COR-L47 (cell line): ENCODE measurements around the gene ANKS4B.
"Not testable (repeated sequence)": the region's sequence is repeated elsewhere in the genome, so short reads cannot be mapped to it uniquely, and the experiment has no call there.

Experiments
- DNase-seq: peaks from one replicate; lab custom pipeline; 2025; lab: John Stamatoyannopoulos, UW

ANKS4B gene

DNA sequence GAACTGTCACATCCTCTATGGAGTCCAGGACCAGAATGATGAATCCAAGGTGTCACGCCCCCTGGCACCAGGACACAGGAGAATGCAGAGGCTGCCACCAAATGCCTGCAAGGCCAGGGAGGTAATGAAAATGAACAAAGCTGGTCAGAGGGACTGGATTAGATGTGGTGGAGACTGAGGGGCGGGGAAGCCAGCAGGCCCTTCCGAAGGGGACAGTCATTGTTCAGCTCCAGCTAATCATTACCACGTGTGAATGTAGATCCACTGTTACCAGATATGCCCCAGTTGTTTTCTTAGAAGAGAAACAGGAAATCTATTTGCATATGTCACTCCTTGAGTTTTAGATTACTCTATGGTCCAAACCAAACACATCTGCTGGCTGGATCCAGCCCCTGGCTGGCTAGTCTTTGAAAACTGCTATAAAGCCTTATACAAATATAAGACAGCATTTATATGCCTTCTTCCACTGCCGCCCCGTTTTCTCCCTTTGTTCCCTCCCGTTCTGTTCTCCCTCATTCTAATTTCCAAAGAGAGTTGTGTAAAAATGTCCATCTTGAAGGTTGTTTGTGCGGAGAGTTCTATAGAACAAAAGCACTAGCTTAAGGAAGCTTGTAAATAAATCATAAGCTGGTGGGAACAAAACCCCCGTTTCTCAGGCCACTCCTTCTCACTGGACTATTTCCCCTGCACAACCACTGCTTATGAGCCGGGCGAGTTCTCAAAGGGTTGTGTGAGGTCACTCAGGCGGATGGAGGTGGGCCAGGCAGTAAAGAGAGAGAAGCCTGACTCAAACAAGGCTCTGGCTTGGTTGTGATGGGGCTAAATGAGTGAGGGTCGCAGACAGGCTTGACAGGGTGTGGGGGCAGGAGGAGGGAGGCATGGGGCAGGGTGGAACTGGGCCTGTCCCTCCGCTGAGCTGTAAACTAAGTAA is 30.4 kb downstream of the ANKS4B start:
- no peak for DNase-seq

- no peak for DNase-seq
Measured at GRCh38 chr16:21264571-21265036, 31.1 kb downstream of the ANKS4B start.

DNA sequence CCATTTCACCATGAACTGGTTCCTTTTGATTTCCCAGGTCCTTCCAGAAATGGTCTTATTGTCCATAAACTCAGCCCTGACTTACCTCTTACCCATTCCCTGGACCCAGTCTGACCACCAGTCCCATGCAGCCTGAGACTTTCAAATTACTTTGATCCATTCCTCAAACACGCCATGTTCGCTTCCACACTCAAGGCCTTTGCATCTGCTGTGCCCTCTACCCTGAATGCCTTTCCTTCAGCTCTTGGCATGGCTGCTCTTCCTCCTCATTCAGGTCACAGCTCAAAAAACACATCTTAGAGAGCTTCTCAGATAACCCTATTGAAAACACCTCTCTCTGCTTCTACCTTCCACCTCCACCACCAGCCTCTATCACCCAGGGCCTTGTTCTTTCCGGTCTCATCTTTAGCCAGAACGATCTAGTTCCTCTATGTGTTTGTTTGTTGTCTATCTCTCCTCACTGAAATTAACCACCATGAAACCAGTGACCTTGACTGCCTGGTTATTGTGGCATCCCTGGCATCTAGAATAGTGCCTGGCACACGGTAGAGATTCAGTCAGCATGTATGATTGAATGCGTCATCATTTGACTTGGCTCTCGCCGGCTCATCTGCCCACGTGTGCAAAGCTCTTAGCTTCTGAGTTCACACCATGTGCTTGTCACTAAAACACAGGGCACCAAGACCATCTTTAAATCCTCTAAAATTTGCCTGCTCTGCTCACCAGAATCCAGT is 31.8 kb downstream of the ANKS4B start:
- no peak for DNase-seq

DNA sequence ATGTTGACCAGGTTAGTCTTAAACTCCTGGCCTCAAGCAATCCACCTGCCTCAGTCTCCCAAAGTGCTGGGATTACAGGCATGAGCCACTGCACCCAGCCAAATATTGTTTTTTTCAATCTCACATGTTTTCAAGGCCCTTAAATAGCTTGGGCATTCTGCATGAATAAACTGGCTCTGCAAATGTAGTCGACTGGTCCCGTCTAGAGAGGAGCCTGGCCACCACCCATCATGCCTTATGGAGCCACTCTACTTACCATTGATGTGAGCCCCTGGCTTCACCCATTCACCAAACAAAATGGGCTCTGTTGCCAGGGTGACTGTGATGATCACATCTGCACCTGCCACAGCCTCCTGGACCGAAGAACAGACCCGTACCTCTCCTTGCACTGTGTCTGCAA is 33.8 kb downstream of the ANKS4B start:
- DNase-seq: no peak

DNA sequence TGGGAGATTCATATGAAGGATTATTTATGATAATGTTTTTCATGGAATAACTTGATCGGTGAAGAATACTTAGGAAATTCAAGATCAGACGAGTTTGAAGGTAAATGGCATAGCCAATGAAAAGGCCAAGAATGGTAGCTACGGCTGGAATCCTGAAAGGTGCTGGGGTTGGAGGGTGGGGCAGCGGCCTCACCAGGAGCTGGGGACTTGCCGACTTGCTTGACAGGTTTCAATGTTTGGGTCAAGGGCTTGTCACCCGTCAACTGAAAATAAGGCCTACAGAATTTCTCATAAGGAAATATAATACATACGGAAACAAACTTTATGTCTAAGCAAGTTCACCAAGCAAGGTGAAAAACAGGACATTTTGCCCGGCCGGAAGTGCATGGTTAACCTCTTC is 34.7 kb downstream of the ANKS4B start:
- no peak for DNase-seq

DNA sequence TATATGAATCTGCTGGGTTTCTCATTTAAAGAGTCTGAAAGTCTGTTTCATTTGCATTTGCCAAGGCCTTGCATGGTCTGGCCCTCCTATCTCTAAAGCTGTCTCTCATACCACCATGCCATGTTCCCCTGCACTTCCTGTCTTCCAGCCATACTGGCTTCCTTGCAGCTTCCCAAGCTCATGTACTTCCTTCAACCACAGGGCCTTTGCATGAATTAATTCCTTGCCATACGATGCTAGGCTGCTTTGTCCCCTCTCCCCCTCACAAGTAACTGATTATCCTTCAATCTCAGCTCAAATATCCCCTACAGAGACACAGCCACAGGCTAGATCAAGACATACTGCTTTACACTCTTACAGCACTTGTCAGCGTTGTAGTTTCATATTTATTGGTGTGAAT is 38.8 kb downstream of the ANKS4B start:
- DNase-seq: no peak

DNA sequence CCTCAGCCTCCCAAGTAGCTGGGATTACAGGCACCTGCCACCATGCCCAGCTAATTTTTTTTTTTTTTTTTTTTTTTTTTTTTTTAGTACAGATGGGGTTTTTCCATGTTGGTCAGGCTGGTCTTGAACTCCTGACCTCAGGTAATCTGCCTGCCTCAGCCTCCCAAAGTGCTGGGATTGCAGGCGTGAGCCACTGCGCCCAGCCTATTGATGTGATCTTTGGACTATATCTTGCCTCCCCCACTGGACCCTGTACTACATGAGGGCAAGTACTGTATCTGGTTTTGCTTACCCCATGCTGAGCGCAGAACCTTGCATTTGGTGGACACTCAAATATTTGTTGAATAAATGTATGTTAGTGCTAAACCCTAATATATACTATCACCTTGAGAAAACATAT is 39.3 kb downstream of the ANKS4B start:
- not testable (repeated sequence) for DNase-seq

DNA sequence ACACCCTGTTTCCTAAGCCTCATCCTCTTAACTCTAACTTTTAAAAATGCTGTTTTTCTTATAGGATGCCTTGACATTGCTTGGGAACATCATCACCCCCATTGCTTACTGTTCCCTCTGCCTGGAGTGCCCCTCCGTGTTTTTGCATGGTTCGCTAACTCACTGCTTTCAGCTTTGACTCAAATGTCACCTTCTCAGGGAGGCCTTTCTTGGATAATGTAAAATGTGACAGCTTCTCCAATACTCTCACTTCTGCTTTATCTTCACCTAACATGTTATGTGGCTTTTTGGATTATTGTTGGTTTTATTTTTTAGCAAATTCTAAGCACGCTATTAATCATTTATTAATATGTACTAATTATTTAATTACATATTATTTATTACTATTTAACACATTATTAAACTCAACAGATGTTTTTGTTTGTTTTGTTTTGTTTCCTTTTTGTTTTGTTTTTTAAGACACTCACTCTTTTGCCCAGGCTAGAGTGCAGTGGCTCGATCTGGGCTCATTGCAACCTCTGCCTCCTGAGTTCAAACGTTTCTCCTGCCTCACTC is 40.8 kb downstream of the ANKS4B start:
- no peak for DNase-seq

GRCh38 chr16:21275529-21275928 is 42.0 kb downstream of the ANKS4B start:
- DNase-seq: no peak

GRCh38 chr16:21276090-21276489 is 42.6 kb downstream of the ANKS4B start:
- DNase-seq: no peak

DNA sequence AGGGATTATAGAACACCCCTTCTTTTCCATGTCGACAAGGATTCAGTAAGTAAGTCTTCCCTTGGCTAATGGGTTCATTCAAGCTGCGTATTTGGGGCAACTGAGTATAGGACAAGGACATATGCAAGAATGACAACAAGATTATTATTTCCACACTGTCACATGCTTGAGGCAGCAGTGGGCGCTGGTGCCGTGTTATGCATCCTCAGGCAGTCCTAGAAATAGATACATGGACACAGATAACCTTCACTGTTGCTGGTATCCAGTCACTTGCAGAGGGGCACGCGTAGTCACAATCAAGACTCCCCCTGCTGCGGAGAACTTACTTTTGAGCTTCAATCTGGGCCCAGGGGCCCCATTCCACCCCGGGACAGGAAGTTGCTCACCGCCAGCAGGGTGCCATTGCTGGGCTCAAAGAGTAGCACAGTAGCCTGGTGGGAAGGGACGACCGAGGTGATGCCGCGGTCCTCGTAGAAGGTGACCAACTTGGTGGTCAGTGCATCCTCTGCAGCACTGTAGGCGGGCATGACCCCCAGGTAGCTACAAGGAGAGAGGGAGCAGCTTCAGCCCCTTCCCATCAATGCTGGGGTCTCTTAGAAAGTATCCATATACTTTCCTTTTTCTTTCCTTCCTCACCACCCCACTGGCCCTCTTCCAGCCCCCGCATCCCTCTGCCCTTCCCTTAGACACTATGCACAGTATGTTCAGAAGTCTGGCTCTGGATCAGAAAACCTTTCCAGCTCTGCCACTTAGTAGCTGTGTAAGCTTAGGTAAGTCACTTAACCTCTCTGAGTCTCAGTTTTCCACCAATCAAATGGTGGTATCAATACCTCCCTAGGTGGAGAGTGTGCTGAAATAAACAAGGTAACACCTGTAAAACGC is 43.8 kb downstream of the ANKS4B start:
- DNase-seq: no peak

- DNase-seq: no peak
Measured at GRCh38 chr16:21277927-21278706, 44.6 kb downstream of the ANKS4B start, which contains the start of gene CRYM. Gene CRYM, minus strand, starts transcription at chr16:21278290. Its CDS starts 39 bp downstream, at chr16:21278251.

GRCh38 chr16:21279501-21279900 is 46.0 kb downstream of the ANKS4B start:
- DNase-seq: no peak

- DNase-seq: no peak
Measured at GRCh38 chr16:21281698-21282389, 48.3 kb downstream of the ANKS4B start.

DNA sequence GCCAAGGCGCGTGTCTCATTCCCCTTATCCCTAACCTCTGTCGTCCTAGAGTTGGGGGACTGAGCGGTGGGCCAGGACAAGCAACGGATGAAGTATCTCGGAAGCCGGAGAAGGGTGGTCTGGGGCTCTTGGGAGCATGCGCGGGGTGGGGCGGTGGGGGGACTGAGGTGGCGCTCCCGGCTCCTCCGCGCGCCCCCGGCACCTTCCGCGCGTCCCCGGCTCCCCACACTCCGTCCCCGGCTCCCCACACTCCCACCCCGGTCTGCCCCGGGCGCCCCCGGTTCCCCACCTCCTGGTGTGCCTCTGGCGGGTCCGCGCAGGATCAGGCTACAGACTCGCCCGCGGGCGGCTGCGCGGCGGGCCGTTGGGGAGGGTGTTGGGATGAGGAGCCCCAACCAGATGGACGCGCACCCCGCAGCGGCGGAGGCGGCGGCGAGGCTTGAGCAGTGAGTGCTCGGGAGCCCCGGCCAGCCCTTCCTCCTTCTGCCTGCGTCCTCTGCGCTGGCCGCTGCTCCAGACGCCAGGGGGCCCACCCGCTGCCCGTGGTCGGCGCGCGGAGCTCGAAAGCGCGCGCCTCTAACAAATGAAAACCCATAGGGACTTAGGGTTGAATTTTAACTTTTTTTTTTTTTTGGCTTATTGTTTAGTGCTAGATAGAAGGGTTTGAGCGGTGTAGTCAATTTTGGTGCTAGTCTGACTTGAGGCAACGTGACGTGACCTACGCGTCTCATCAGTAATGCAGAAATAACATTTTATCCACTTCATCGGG is 50.2 kb downstream of the ANKS4B start:
- no peak for DNase-seq

GRCh38 chr16:21284414-21284813 is 50.9 kb downstream of the ANKS4B start:
- DNase-seq: no peak

DNA sequence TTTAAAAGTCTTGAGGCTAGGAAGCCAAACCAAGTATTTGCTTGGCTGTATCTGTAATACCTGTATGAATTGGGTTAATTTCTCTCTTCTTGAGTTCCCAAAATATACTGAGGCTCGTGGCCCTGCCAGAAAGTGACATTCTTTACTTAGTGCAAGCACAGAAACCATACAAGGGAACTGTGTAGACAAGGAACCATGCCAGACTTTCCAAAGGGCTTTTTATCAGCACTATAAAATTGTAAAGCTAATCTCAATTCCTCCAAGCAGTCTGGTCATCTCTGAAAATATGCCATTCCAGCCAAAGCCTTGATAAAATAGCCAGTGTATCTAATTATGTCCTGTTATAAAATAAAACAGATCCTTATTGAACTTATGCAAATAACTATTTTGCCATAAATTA is 51.8 kb downstream of the ANKS4B start:
- no peak for DNase-seq

DNA sequence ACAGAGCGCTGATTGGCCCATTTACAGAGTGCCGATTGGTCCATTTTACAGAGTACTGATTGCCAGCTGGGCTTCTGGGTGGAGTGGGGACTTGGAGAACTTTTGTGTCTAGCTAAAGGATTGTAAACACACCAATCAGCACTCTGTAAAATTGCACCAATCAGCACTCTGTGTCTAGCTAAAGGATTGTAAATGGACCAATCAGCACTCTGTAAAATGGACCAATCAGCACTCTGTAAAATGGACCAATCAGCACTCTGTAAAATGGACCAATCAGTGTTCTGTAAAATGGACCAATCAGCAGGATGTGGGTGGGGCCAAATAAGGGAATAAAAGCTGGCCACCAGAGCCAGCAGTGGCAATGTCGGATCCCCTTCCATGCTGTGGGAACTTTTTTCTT is 56.3 kb downstream of the ANKS4B start:
- not testable (repeated sequence) for DNase-seq
